HepG2 (cell line): ENCODE results near the gene NOL4L. TPM values are rescaled to one million over a fixed set of nuclear protein-coding genes. Genes with fewer than 3 reads are reported as not detected.

Experiments used
- EEA1 ChIP-seq: sonication (generic); formaldehyde crosslinking; IDR thresholded peaks from 2 replicates; pipeline ENCODE4 v1.5.1; 2020; ENCODE audit warnings: mild to moderate bottlenecking, missing genetic modification reagents, borderline replicate concordance
- GABPB1 ChIP-seq: IDR thresholded peaks from 2 replicates; pipeline ENCODE4 v1.6.1; 2016; ENCODE audit warnings: mild to moderate bottlenecking, missing genetic modification reagents, moderate library complexity, missing compliant biosample characterization
- HHEX ChIP-seq: IDR thresholded peaks from 2 replicates; pipeline ENCODE4 v1.6.1; 2016; ENCODE audit warnings: control low read depth
- HNRNPK ChIP-seq: fragments of 200-400 bp; formaldehyde crosslinking; IDR thresholded peaks from 2 replicates; pipeline ENCODE4 v1.6.1; 2018; ENCODE audit warnings: low read length, low read depth, moderate library complexity, mild to moderate bottlenecking; ENCODE audit not compliant: poor library complexity, severe bottlenecking
- HOXD1 ChIP-seq: sonication (generic); formaldehyde crosslinking; IDR thresholded peaks from 2 replicates; pipeline ENCODE4 v1.5.0; 2020; ENCODE audit warnings: missing genetic modification reagents
- NFIB ChIP-seq: sonication (generic); formaldehyde crosslinking; IDR thresholded peaks from 2 replicates; pipeline ENCODE4 v1.9.0; 2021; ENCODE audit warnings: missing genetic modification reagents, mild to moderate bottlenecking, borderline replicate concordance
- U2AF2 ChIP-seq: fragments of 200-400 bp; formaldehyde crosslinking; IDR thresholded peaks from 2 replicates; pipeline ENCODE4 v1.6.1; 2017; ENCODE audit warnings: low read depth, mild to moderate bottlenecking, low read length
- ZHX1 ChIP-seq: sonication (generic); formaldehyde crosslinking; IDR thresholded peaks from 2 replicates; pipeline ENCODE4 v1.8.1; 2022; ENCODE audit warnings: low read depth, mild to moderate bottlenecking, missing genetic modification reagents
- ZNF292 ChIP-seq: sonication (generic); formaldehyde crosslinking; IDR thresholded peaks from 2 replicates; pipeline ENCODE4 v1.8.1; 2022; ENCODE audit warnings: mild to moderate bottlenecking, low read depth, missing genetic modification reagents, borderline replicate concordance
- ZNF619 ChIP-seq: sonication (generic); formaldehyde crosslinking; IDR thresholded peaks from 2 replicates; pipeline ENCODE4 v1.4.0; 2020; ENCODE audit warnings: mild to moderate bottlenecking, missing genetic modification reagents
- ZNF761 ChIP-seq: sonication (generic); formaldehyde crosslinking; conservative IDR thresholded peaks from 2 replicates; pipeline ENCODE4 v1.4.0; 2020; ENCODE audit warnings: mild to moderate bottlenecking, missing genetic modification reagents
- ZNF768 ChIP-seq: sonication (generic); formaldehyde crosslinking; IDR thresholded peaks from 2 replicates; pipeline ENCODE4 v1.4.0; 2020; ENCODE audit warnings: missing genetic modification reagents
- ZNF891 ChIP-seq: sonication (generic); formaldehyde crosslinking; IDR thresholded peaks from 2 replicates; pipeline ENCODE4 v1.5.0; 2020; ENCODE audit warnings: mild to moderate bottlenecking, missing genetic modification reagents
- polyA plus RNA-seq, 8 experiments: library from polyadenylated mRNA; depleted of rRNA in 3 of 8; stranded (reverse) in 7 of 8; unstranded in 1 of 8; fragments of >200 nt; fragmentation: Illumina TruSeq in 4 of 8; extraction: Trizol in 4 of 8; gene quantifications; 2 replicates each; pipeline versions ENCODE4 v1.2.1 to v1.2.3, GENCODE V29; 2011 to 2016; ENCODE audit warnings: low read depth in 4 of 8, missing spikeins in 1 of 8, mixed read lengths in 1 of 8; ENCODE audit not compliant: insufficient read depth in 1 of 8
- total RNA-seq, 5 experiments: library from RNA; depleted of rRNA; stranded (reverse); fragments of >200 nt; fragmentation: Illumina TruSeq; extraction: Trizol; gene quantifications; 2 replicates each; pipeline ENCODE4 v1.2.3, GENCODE V29; 2016; ENCODE audit warnings: low read depth in 1 of 5
- TF ChIP-seq, protein P1 (sequence below): sonication (generic); formaldehyde crosslinking; IDR thresholded peaks from 2 replicates; pipeline ENCODE4 v1.4.0; 2020; ENCODE audit warnings: mild to moderate bottlenecking, missing genetic modification reagents
- TF ChIP-seq, protein P2 (sequence below): sonication (generic); formaldehyde crosslinking; IDR thresholded peaks from 2 replicates; pipeline ENCODE4 v1.4.0; 2020; ENCODE audit warnings: missing genetic modification reagents, low read depth, mild to moderate bottlenecking, borderline replicate concordance
- TF ChIP-seq, protein P3 (sequence below): sonication (generic); formaldehyde crosslinking; IDR thresholded peaks from 2 replicates; pipeline ENCODE4 v1.8.0; 2022; ENCODE audit warnings: missing genetic modification reagents, low read depth, mild to moderate bottlenecking, borderline replicate concordance

Gene NOL4L
- total and polyA plus RNA-seq, 2 of the 13 experiments (the other 11 are each of a cell fraction or from before 2014, with no cell fraction given): 16.6 to 35.4 TPM

- TF ChIP-seq ZHX1 (CRISPR knock-in tag): no peak
- TF ChIP-seq ZNF761 (CRISPR knock-in tag): no peak
- TF ChIP-seq ZNF292 (CRISPR knock-in tag): 0 out of 2 replicates have a peak, but pooled peaks have one; percentile 19
- TF ChIP-seq, protein P1, sequence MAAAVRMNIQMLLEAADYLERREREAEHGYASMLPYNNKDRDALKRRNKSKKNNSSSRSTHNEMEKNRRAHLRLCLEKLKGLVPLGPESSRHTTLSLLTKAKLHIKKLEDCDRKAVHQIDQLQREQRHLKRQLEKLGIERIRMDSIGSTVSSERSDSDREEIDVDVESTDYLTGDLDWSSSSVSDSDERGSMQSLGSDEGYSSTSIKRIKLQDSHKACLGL (CRISPR knock-in tag): peak; percentile 21; the same call in 1 of the 2 replicates
- TF ChIP-seq, protein P2, sequence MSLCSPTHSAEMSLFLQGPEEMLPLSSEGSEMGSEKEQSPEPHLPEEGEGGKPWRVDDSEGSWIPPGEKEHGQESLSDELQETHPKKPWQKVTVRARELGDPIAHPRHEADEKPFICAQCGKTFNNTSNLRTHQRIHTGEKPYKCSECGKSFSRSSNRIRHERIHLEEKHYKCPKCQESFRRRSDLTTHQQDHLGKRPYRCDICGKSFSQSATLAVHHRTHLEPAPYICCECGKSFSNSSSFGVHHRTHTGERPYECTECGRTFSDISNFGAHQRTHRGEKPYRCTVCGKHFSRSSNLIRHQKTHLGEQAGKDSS: no peak
- TF ChIP-seq NFIB (CRISPR knock-in tag): peak; percentile 70; the same call in 1 of the 2 replicates
- peak; percentile 70 for TF ChIP-seq ZNF891
- TF ChIP-seq ZNF768 (CRISPR knock-in tag): peak; percentile 36; the same call in 1 of the 2 replicates
- TF ChIP-seq, protein P3, sequence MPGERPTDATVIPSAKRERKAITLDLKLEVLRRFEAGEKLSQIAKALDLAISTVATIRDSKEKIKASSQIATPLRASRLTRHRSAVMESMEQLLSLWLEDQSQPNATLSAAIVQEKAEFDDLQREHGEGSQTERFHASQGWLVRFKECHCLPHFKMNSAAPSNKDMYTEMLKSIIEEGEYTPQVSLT (CRISPR knock-in tag): no peak
- TF ChIP-seq U2AF2: no peak
- 0 out of 2 replicates have a peak, but pooled peaks have one; percentile 41 for TF ChIP-seq HOXD1 (CRISPR knock-in tag)
- TF ChIP-seq HHEX: no peak
- TF ChIP-seq HNRNPK: peak; percentile 28
- no peak for TF ChIP-seq GABPB1 (CRISPR knock-in tag)
- TF ChIP-seq EEA1: no peak
- 0 out of 2 replicates have a peak, but pooled peaks have one; percentile 3 for TF ChIP-seq ZNF619 (CRISPR knock-in tag)
Measured at GRCh38 chr20:32524829-32525501, 60.2 kb downstream of the NOL4L start (continued).
